Dermis blood vessel endothelial cell (primary cell): ENCODE data around the gene NDRG3. TPM values are rescaled to one million over a fixed set of nuclear protein-coding genes. Genes with fewer than 3 reads are reported as not detected.

Source experiments
- DNase-seq: peaks from one replicate; pipeline ENCODE4 v3.0.0; 2010
- total RNA-seq: library from RNA; depleted of rRNA; stranded (reverse); fragments of >200 nt; gene quantifications from 2 replicates; pipeline ENCODE4 v1.2.3, GENCODE V29; 2014

NDRG3 gene
- 18.7 and 34.0 TPM in 2 replicates for total RNA-seq

DNA sequence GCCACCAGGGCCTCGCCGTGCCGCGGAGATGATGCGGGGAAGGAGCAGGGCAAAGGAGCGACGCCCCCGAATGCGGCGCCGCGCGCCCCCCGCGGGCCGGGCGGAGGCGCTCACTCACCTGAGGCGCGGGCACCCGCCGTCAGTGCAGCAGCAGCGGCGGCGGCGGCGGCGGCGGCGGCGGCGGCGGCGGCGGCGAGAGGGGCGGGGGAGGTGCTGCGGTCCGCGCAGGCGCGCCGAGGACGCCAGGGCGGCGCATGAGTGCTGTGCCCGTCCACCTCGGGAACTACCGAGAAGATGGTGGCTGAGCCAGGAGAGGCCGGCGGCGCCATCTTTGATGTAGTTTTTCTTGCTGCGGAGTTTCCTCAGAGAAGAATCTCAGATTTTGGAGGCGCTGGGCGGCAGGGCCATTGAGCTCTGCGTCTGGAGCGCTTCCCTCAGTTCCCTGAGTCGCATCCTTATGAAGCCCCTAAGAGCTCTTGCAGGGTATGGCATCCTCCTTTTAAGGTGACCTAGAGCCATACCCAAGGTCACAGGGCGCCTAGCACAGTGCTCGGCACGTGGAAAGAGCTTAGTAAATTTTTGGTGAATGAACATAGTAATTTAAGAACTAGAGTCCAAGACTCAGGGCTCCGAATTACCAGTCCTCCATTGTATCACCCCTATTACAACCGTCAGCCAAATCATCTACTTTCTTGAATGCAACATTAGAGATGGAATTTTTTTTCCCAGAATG is at the start of gene NDRG3:
TSS of gene NDRG3 (minus strand) at position 164 of the 733 bp plus-strand sequence. CDS start 24,355 bp downstream, outside the sequence.
- DNase-seq, result peak; percentile 95

DNA sequence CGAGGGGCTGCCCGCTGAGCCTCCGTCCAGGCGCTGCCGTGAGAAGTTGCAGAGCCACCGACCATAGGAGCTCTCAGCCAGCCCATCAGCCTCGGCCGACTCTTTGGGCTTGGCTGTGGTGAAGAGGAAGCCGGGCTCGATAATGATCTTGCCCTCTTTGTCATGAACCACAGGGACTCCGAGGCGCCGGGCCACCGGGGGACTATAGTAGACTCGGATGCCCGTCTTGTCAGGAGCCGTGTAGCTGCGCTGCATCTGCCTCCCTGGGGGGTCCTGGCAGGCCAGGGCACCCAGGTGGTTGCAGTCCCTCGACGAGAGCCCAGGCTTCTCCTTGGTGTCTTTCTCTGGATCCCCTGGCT is 48.2 kb upstream of the NDRG3 start:
- DNase-seq, result no peak

DNA sequence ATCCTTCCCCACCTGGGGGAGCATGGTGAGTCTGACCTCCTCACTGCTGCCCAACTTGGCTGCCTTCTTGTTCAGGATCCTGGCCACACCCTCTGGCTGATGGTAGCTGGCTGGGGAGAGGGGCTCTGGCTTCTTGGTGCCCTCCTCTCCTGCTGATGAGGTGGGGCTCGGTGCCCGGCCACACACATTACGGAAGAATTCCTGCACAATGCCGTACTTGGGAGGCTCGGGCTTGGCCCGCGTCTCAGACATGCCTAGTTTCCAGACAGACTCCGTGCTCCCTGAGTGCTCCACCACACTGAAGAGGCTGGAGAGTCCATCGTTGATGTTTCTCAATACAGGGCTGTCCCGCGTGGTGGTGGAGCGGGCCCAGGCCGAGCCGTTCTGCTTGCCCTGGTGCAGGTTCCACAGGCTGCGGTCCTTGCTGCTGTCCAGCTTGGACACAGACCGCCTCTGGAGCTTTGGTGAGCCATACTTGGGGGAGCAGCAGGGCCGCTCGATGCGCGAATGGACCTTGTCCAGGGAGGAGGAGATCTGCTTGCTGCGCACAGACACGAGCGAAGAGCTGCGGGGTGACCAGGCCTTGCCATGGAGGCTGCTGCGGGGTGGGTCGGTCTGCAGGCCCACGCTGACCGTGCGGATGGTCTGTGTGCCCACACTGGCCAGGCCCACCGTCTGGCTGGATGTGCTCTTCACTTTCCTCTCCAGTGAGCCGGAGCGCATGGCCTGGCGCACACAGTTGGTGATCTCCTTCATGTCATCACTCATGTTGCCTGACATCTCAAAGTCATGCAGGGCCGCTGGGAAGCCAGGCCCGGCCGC is 47.6 kb upstream of the NDRG3 start:
- no peak for DNase-seq

DNA sequence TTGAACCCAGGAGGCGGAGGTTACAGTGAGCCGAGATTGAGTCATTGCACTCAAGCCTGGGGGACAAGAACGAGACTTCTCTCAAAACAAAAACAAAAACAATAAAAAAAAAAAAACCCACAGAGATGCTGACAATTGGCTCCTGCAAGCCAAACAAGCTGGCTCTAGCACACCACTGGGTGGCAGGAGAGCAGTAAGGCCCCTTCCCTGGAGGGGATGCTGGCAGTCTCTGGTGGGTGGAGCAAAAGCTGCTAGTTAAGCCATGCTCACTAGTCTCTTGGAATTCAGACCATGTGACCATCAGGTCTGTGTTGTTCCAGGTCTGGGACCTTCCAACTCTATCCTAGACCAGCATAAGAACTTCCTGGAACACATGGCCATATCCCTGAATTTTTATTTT is 46.5 kb upstream of the NDRG3 start:
- DNase-seq, result peak; percentile 78

DNA sequence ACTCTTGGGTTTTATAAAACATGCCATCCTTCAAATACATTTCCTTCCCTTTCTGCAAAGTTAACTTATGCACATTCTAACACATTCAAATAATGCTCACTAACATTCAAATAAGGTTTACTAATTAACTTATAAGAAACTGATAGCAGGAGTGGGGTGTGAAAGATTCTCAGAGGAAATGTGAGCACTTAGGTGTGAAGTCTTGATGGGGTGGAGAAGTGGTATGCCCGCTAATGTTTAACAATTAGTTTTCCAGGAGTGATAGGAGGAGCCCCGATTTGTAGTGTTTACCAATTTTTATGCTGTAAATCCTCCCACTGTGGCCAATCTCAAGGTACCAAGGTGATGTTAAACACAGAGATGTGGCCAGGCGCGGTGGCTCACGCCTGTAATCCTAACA is 46.0 kb upstream of the NDRG3 start:
- no peak for DNase-seq

DNA sequence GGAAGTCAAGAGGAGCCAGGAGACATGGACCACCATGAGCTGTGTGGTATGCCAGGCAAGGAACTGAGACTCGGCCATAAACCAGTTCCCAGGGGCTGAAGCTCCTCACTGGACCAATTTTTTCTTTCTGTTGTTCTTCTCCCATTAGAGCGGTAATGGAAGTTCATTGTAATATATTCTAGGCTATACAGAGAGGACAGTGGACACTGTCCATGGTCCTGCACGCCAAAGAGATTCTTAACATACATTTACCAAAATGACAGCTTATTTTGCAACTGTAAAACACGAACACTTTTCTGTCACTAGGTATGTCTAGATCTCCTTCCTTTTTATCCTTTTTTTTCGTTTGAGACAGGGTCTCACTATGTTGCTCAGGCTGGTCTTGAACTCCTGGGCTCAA is 40.8 kb upstream of the NDRG3 start:
- DNase-seq, result no peak

DNA sequence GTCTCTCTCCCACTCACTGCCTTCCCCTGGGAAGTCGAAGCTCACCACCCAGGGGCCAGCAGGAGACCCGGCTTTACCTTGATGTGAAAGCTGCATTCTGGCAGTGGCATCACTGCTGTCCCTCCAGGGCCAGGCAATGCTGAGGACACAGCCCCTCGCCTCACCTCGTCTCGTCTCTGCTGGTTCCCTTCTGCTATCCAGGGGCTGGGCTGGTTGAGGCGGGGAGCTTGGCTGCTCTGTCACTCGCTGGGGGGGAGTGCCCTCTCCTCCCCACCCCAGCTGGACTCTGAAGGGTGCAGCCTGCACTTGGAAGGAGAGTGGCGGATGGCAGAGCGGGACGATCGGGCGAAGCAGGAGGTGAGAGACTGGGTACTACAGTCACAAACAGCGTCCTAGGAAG is 40.4 kb upstream of the NDRG3 start:
- no peak for DNase-seq

DNA sequence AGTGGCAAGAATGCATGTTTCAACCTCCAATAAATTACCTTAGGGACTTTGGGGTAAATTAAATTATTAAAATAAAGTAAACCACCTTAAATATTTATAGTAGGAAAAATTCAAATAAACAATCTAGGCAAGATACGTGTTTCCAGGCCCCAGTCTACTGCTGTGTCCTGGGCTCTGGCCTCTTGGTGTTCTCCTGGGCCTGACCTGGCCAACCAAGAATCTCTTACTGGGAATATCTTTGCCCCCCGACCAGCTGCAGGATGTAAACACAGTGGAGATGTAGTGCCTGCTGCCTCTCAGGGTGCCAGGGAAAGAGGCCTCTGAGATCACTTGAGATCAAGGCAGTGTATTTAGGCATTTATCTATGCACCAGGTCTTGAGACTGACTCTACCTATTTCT is 39.4 kb upstream of the NDRG3 start:
- DNase-seq, result no peak

DNA sequence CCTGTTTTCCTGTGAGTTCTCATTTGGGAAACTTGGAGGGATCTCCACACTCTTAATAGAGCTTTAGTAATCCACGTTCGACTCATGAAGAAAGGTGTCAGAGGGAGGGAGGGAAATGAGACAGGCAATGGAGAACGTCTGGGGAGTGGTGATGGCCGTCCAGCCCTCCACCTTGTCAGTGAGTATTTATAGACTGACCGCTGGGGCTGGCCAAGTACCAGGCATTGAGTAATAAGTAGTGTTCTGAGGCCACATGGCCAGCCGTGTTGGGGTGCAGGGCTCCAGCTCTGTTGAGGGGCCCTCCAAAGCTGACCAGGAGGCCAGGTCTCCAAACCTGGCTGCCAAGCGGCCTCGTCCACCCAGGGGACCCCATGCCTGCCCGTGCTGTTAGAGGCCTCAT is 39.0 kb upstream of the NDRG3 start:
- DNase-seq, result no peak

DNA sequence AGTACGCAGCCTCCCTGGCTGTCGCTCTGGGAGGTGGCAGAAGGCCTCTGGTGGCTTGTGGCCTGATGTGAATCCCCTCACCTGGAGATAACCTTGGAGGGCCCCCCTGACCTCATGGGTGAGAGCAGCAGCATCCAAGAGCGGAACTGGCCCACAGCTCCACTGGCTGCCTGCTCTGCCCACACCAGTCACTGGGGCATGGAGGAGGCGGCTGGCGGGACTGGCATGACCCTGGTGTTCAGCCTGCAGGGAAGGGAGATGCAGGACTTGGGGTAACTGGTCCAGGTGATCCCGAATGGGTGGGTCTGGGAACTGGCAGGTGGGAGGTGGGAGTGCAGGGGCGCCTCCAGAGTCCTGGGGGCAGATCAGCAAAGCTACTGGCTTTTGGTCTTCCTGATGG is 38.2 kb upstream of the NDRG3 start:
- no peak for DNase-seq

DNA sequence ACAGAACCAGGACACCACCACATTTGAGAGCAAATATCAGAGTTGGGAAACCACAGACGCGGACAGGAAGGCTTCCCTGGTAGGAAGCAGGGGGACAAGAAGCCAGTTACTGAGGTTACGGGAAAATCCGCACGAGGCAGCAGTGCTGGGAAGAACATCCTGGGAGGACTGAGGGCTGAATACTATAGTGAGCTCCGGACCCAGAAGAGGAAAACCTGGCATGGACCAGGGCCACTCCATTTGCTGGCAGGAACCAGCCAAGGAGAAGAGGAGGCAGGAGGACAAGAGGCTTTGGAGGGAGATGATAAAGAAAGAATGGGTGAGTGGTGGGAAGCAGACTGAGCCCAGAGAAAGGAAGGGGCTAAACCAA is 33.8 kb upstream of the NDRG3 start:
- DNase-seq, result no peak

DNA sequence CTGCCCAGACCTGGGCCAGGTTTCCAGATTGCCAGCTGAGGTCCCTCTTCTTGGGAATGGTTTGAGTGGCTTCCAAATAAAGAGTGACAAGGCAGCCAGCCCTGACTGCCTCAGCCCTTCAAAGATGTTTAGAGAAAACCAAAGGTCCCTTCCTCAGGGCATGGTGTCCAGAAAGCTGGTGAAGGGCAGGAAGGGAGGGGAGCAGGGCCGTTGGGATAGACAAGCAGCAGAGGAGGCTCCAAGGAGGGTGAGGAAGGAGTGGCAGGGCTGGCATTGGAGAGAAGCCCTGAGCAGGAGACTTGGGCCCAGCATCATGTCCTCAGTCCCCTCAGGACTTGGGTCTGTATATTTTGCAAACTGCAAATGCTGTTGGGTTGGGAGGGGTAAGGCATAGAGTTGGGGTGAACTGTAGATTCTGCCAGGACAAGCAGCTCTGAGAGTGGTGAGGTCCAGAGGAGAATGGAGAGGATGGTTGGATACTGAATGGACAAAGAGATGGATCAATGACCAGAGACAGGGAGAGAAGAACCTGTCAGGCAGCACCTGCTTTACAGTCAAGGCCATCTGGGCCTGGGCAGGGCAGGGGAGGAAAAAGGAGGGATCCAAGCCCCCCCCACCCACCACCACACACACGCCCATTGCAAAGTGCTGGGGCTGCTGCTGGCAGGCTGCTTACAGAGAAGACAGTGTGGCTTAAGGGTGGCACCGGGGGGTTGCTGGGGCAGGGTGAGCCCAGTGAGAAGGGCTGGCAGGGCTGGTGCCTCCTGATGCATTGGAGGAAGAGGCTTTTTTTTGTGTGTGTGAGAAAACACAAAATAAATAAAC is 33.2 kb upstream of the NDRG3 start:
- no peak for DNase-seq

DNA sequence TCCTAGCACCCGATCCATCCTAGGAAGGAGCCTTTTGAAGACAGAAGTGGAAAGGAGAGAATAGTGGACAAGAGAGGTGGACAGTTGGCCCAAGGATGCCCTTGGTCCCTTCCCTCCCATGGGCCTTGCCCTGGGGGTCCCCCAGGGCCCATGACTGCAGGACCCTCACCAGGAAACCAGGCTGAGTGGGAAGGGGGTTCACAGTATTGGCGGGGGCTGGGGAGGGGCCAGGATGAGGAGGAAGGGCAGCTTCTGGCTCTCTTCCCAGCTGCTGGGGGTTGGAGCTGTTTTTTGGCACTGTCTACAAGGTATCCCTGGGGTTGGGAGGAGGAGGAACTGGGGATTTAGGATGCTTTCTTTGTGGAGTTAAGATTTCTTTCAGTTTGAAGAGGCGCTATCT is 31.7 kb upstream of the NDRG3 start:
- DNase-seq, result no peak

DNA sequence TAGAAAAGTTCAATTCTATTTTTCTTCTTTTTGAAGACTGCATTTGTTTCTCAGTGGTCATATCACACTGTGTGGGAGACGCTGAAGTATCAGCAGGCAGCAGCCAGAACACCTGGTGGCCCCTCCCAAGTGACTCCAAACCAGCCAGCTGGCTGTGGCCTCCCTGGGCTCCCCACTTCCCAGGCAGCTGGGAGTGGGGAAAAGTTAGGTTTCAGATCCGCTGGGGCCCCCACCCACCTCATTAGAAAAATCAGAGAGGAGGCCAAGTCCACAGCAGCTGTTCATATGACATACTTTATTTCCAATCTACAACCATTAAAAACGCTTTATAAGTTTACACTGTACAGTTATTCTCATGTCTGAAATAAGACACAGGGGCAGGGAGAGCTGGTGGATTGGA is 31.3 kb upstream of the NDRG3 start:
- DNase-seq, result no peak

DNA sequence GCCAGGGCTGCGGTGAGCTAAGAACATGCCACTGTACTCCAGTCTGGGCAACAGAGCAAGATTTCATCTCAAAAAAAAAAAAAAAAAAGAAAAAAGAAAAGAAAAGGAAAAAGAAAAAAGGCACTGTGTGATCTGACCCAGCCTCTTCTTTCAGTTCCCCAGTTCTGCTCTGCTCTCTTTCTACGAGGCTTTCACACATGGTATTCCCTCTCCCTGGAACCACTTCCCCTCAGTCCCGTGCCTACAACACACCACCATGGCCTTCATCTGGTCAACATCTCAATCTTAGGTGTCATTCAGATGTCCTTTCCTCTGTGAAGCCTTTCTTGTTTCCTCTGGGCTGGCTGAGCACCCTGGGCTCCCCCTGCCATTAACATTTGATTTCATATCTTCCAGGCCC is 29.9 kb upstream of the NDRG3 start:
- no peak for DNase-seq

DNA sequence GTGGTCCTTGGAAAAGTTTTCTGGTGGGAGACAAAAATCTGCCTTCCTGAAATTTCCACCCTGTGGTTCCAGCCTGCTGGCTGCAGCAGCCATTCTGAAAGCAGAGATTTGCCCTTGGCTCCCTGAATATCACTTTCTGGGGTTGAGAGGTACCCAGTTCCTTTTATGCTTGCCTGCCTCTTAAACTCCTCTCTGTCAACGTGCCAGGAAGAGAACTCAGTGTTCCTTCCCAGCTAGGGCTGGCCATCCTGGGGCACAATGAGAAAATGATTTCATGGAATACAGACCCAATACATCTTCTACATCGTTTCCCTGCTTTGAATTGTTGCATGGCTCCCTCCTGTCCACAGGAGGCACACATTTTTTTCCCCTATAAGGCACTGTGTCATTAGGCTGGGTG is 29.3 kb upstream of the NDRG3 start:
- DNase-seq, result no peak

DNA sequence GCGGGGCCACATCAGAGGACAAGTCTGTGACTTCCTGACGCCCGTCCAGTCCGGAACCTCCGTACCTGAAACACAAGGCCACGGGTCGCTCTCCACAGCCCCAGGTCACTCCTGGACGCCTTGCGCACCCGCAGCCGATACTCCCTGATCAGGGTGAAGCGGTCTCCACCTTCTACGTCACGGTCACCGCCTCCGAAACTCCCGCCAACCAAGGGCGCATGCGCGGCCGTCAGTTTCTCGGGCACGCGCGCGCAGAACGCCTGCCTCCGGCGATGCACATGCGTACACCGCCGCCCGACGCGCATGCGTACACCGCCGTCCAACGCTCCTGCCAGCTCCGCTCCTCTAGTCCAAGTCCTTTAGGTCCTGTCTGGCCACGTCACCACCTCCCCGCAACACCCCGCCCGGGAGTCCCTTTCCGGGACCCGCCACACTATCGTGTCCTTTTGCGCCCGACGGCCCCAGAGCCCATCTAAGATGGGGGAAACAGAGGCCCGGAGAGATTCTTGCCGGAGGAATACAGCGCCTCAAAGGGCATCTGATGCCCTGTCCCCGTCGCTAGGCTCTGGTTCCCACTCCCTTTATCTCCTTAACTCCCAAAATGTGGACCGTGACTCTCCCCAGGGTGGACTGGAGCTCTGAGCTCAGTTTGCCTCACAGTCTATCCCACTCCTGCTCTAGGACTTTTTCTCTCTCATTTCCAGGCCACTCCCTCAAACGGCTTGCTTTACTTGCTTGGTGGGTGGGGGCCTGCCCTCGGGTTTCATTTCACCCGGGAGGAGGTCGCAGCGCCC is 27.9 kb upstream of the NDRG3 start, which contains the start of gene DSN1:
TSS of gene DSN1 (minus strand) at position 167 of the 794 bp plus-strand sequence. CDS start 2,305 bp downstream, outside the sequence.
- peak; percentile 98 for DNase-seq

DNA sequence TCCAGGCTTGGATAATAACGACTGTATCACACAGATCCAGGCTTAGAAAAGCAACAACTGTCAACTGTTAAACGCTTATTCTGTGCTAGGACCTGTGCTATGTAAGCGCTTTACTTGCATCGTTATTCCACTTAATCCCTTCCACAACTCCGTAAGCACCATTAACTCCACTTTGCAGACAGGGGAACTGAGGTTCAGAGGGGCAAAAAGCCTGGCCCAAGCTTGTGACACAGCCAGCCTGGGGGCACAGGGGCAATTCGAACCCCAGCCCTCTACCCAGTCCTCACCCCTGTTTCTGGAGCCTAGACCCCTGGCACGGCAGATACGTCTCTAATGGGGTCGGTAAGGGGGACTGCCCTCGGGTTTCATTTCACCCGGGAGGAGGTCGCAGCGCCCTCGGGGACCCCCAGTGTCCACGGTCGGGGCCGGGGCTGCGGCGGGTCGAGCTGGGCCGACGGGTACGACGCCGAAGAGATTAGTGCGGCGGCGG is 27.3 kb upstream of the NDRG3 start:
- DNase-seq, result peak; percentile 23

DNA sequence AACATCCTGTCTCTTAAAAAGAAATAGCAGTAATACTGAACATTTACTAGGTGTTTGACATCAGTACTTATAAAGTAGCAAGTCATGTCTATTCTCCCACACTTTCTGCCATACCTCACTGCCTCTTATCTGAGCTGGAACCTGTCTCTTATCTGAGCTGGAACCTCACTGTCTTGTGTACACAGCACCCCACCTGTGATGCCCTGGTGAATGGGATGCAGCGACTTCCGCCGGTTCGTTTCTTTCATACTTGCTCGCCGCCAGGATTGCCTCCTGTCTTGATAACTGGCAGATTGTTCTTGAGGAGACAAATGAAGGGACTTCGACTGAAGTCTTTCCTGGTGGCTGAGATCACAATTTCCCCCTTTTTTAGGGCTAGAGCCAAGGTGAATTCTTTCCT is 24.8 kb upstream of the NDRG3 start:
- DNase-seq, result no peak

DNA sequence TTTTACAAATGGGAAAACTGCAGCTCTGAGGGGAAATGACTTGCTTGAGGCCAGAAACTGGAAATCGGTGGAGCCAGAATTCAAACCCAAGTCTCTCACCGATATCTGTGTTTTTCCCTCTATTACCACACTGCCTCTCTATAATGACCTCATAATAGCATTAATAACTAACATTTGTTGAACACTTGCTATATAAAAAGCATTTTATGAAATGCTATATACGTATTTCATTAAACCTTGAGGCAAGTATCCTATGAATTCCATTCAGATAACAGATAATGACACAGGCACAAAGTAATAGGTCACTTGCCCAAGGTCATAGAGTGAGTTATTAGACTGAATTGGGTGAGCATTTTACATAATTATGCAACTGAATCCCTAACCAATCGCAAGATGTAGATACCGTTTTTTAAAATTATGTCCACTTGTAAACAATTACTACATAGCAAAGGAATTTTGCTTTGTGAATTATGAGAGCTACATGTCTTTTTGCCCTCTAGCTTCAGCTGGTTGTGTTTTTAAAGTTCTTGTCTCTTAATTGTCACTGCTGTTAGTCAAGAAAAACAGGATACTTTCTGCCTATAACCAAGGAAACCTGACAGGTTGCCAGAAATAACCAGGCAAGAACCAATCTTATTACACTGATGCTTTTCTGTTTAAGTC is 23.0 kb upstream of the NDRG3 start:
- DNase-seq, result peak; percentile 87

DNA sequence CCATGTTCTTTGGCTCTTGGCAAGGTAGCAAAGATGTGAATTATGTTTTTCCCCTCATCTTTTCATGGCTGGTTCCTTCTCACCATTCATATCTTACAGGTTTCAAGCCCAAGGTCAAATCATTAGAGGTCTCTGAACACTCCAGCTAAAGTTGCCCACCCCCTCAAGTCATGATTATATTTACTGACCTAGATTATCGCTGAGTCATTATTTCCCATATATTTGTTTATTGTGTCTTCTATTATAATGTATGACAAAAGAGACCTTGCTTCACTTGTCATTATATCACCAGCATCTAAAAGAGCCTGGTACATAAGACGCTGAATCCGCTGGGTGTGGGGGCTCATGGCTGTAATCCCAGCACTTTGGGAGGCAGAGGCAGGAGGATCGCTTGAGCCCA is 15.2 kb upstream of the NDRG3 start:
- DNase-seq, result no peak

DNA sequence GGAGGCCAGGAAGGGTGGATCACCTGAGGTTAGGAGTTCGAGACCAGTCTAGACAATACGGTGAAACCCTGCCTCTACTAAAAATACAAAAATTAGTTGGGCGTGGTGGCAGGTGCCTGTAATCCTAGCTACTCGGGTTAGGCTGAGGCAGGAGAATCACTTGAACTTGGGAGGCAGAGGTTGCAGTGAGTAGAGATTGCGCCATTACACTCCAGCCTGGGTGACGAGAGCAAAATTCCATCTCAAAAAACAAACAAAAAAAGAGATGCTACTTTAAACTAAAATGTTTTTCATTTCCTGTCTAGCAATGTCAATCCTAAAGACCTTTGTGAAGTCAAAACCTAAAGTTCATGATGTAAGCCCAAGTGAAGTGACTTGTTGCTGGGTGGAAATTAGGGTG is 14.8 kb upstream of the NDRG3 start:
- DNase-seq, result no peak
